Natural killer cell (primary cell): ENCODE measurements around the gene ETNK2. TPM values are rescaled to one million over a fixed set of nuclear protein-coding genes. Genes with fewer than 3 reads are reported as not detected.
A peak's percentile ranks its signal among the peaks of the same experiment; 100 is the strongest.

Experiments used
- ATAC-seq, 3 donors: fragments of 150-1000 bp in 2 of 3; fragments of 200-7000 bp in 1 of 3; cut with Tn5 transposase; 1 replicate in 1 of 3; 2 replicates in 2 of 3; pipeline ENCODE4 v1.10.0; 2021; ENCODE audit warnings: mild to moderate bottlenecking in 2 of 3, moderate library complexity in 2 of 3
- DNase-seq, 2 donors: peaks; one replicate each; pipeline versions ENCODE4 v3.0.0 to v3.0.0-alpha.2; 2013 to 2021; ENCODE audit warnings: mixed read lengths in 1 of 2
- H3K27ac ChIP-seq: one replicate; pipeline ENCODE4 v1.5.1; 2013; ENCODE audit warnings: mild to moderate bottlenecking, low read length
- H3K27me3 ChIP-seq: one replicate; pipeline ENCODE4 v1.6.1; 2013; ENCODE audit warnings: low read length; ENCODE audit not compliant: control insufficient read depth, insufficient read depth
- H3K36me3 ChIP-seq: one replicate; pipeline ENCODE4 v1.6.1; 2013; ENCODE audit warnings: low read length; ENCODE audit not compliant: control insufficient read depth, insufficient read depth
- H3K4me1 ChIP-seq: one replicate; pipeline ENCODE4 v1.6.1; 2013; ENCODE audit warnings: low read length; ENCODE audit not compliant: control insufficient read depth, insufficient read depth
- H3K4me3 ChIP-seq: one replicate; pipeline ENCODE4 v1.5.1; 2013; ENCODE audit warnings: low read length
- H3K9me3 ChIP-seq: one replicate; pipeline ENCODE4 v1.6.1; 2013; ENCODE audit warnings: low read length; ENCODE audit not compliant: control insufficient read depth, insufficient read depth
- H3K27ac Mint-ChIP-seq, 2 donors: one replicate each; pipeline ENCODE4 v1.8.0; 2022; ENCODE audit warnings: mild to moderate bottlenecking in 2 of 2, mixed read lengths in 2 of 2, moderate library complexity in 1 of 2
- H3K27me3 Mint-ChIP-seq, 2 donors: one replicate each; pipeline ENCODE4 v1.8.0; 2022; ENCODE audit warnings: low read depth in 2 of 2, mixed read lengths in 2 of 2
- H3K36me3 Mint-ChIP-seq: one replicate; pipeline ENCODE4 v1.8.0; 2022; ENCODE audit warnings: mixed read lengths
- H3K4me1 Mint-ChIP-seq, 2 donors: one replicate each; pipeline ENCODE4 v1.8.0; 2022; ENCODE audit warnings: mixed read lengths in 2 of 2
- H3K4me3 Mint-ChIP-seq: one replicate; pipeline ENCODE4 v1.8.0; 2022; ENCODE audit warnings: mild to moderate bottlenecking, moderate library complexity, mixed read lengths
- H3K9me3 Mint-ChIP-seq, 2 donors: one replicate each; pipeline ENCODE4 v1.8.0; 2022; ENCODE audit warnings: mixed read lengths in 2 of 2
- WGBS: methylation state at CpG from one replicate; pipeline ENCODE4 v1.1.7; 2013; ENCODE audit warnings: missing lambda C conversion rate; ENCODE audit not compliant: insufficient coverage; 5-methylcytosine and 5-hydroxymethylcytosine counted together
- intact Hi-C: fragments of 100-400 bp; cut with micrococcal nuclease; formaldehyde crosslinking; loops from one replicate; pipeline ENCODE4 v1.14.2; 2022
- total RNA-seq, 4 donors: library from RNA; stranded (reverse); fragments of 120-200 nt in 1 of 4; gene quantifications; one replicate each; pipeline versions ENCODE4 v1.2.3 to v1.2.4, GENCODE V29; 2013 to 2022
- TF ChIP-seq, protein P1 (sequence below): fragments of 200-600 bp; IDR thresholded peaks from one replicate; pipeline ENCODE4 v1.8.0; 2022; ENCODE audit warnings: antibody characterized with exemption

Gene ETNK2
- total RNA-seq, 3 donors from 2014 or later (not counting 1 experiment from before 2014, with no cell fraction given): 5.1 to 5.8 (median 5.5) TPM

- Mint-ChIP-seq H3K36me3 (no peaks in the 10 kb centered on the region), H3K27me3 (no peaks in the 10 kb centered on the region), H3K4me3 (no peak overlapping the region), H3K9me3 (no peaks in the 10 kb centered on the region), H3K27ac (peak overlapping the region; percentile 57 to 84), H3K4me1 (peaks cover 12 to 13% of the 10 kb centered on the region in 2 donors)
- no peaks in the 10 kb centered on the region for H3K27me3 ChIP-seq
- ATAC-seq (peak; percentile 78 to 98 (median 94)), DNase-seq (peak; percentile 65 to 84)
- intact Hi-C loops: loop anchor here (1.0 to 5.0 kb wide), 3 partner anchors 268 to 624 kb away; partner anchors contain the start of gene SNRPE
- TF ChIP-seq, protein P1, sequence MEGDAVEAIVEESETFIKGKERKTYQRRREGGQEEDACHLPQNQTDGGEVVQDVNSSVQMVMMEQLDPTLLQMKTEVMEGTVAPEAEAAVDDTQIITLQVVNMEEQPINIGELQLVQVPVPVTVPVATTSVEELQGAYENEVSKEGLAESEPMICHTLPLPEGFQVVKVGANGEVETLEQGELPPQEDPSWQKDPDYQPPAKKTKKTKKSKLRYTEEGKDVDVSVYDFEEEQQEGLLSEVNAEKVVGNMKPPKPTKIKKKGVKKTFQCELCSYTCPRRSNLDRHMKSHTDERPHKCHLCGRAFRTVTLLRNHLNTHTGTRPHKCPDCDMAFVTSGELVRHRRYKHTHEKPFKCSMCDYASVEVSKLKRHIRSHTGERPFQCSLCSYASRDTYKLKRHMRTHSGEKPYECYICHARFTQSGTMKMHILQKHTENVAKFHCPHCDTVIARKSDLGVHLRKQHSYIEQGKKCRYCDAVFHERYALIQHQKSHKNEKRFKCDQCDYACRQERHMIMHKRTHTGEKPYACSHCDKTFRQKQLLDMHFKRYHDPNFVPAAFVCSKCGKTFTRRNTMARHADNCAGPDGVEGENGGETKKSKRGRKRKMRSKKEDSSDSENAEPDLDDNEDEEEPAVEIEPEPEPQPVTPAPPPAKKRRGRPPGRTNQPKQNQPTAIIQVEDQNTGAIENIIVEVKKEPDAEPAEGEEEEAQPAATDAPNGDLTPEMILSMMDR: peak; percentile 91
- H3K36me3 ChIP-seq: peaks cover 9% of the 10 kb centered on the region
- H3K4me3 ChIP-seq: no peak overlapping the region
- H3K9me3 ChIP-seq: no peaks in the 10 kb centered on the region
- 29% methylated on average over 29 of the region's 29 CpGs for WGBS
- H3K4me1 ChIP-seq: peaks cover 7% of the 10 kb centered on the region
- H3K27ac ChIP-seq: no peak overlapping the region
Observed at GRCh38 chr1:204128964-204129896, 22.6 kb downstream of the ETNK2 start.

DNA sequence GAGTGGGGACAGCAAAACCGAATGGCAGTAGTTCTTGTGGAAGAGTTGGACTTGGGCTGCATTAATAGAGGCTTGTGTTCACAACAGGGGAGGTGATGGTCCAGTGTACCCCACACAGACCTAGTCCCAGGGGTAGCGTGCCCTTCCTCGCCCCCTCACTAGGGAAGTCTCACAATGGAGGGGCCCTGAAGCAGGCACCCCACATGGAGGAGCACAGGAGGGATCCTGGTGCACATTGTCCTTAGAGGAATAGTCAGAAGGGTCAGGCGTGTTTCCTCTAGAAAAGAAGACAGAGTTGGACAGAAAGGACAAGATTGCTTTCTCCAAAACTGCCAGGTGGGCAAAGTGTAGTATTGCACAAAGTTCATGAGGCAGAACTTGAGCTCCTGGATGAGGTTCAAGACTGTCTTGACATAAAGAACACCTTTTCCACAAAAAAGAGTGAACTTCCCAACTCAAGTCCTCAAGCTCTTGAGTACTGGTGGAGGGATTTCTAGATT, 23.3 kb downstream of the ETNK2 start:
- Mint-ChIP-seq H3K27me3 (no peaks in the 10 kb centered on the region), H3K4me3 (no peak overlapping the region), H3K36me3 (no peaks in the 10 kb centered on the region), H3K9me3 (no peaks in the 10 kb centered on the region), H3K4me1 (peaks cover 13% of the 10 kb centered on the region in 2 donors), H3K27ac (peak overlapping the region; percentile 57 to 84)
- TF ChIP-seq, protein P1: no peak
- Histone ChIP-seq H3K4me1 (peaks cover 7% of the 10 kb centered on the region), H3K4me3 (no peak overlapping the region), H3K27me3 (no peaks in the 10 kb centered on the region), H3K36me3 (peaks cover 15% of the 10 kb centered on the region), H3K9me3 (no peaks in the 10 kb centered on the region), H3K27ac (no peak overlapping the region)
- DNase-seq (no peak), ATAC-seq (peak in 2 of 3 donors; percentile 6 to 17)
- intact Hi-C loops: loop anchor here (2.0 to 5.0 kb wide), 2 partner anchors 536 to 624 kb away; no protein-coding TSS in a partner anchor
- 75% methylated on average over 4 of the region's 4 CpGs for WGBS

GRCh38 chr1:204127597-204128242, 24.1 kb downstream of the ETNK2 start:
- peak in 2 of 3 donors; percentile 20 to 40 for ATAC-seq
- Histone ChIP-seq H3K4me3 (no peak overlapping the region), H3K9me3 (no peaks in the 10 kb centered on the region), H3K27ac (no peak overlapping the region), H3K36me3 (peaks cover 18% of the 10 kb centered on the region), H3K4me1 (peaks cover 7% of the 10 kb centered on the region), H3K27me3 (no peaks in the 10 kb centered on the region)
- Mint-ChIP-seq H3K27ac (peak overlapping the region; percentile 57 to 84), H3K36me3 (no peaks in the 10 kb centered on the region), H3K27me3 (no peaks in the 10 kb centered on the region), H3K9me3 (no peaks in the 10 kb centered on the region), H3K4me1 (peaks cover 13 to 17% of the 10 kb centered on the region in 2 donors), H3K4me3 (no peak overlapping the region)
- TF ChIP-seq, protein P1: peak; percentile 34
- intact Hi-C loops: loop anchor here (2.0 to 5.0 kb wide), 2 partner anchors 535 to 623 kb away; no protein-coding TSS in a partner anchor
- 55% methylated on average over 5 of the region's 5 CpGs for WGBS
- peak in 1 of 2 donors; percentile 49 for DNase-seq
